ENCODE data around the gene BRD3.

BRD3 gene

GRCh38 chr9:133997584-133997983, 70.2 kb downstream of the BRD3 start:
- H3K27ac Mint-ChIP-seq = no peak overlapping the region
- H3K4me1 Mint-ChIP-seq = peaks cover 24% of the 10 kb centered on the region
- H3K27me3 Mint-ChIP-seq (ENCODE audit: low read depth) = peaks cover 15% of the 10 kb centered on the region
- H3K9me3 Mint-ChIP-seq = no peaks in the 10 kb centered on the region
- H3K4me3 Mint-ChIP-seq = no peak overlapping the region
- H3K36me3 Mint-ChIP-seq (ENCODE audit: low read depth) = no peaks in the 10 kb centered on the region
- no peak for TF ChIP-seq CTCF (IDR thresholded peaks at IDR 0.05; ENCODE audit: unreplicated experiment in 3 of 3)

DNA sequence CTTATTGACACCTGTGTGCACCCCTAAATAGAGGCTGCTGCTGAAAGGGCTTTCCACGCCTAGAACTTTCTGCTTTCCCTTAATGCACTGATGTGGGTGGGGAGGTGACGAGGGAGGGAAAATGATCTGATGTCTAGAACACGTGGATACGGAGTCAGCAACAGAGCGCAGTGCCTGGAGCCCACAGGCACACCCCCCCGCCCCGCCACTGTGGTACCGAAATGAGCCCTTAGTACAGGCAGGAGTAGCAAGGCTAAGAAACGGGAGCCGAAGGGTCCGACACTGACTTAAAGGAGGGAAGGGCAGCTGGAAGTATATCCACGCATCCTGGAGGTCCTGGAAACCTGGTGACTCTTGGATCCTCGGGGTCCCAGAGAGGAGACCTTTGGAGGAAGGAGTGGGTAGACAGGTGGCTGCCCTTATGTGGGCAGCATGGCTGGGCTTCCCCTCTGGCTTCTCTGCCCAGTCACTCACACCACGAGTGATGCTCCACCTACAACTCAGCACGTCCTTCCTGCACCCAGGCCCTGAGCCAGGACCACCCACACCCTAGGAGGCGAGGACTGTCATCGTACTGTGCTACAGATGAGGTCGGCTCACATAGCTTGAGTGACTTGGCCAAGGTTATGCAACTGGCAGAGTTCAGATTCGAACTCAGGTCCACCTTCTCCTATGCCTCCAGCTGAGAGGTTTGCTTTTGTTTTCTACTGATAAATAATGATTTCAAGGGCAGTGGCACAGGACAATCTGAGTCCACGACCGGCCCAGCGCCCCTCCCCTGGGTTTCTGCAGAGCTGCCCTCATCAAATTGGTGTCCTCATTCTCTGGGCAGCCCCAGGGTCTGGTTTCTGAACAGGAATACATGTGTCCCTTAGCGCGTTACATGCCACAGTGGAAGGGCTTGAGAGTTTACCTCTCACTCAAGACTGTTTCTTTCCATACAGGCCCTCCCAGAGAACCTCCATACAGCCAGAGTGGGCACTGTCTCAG, 71.0 kb downstream of the BRD3 start:
- Mint-ChIP-seq H3K9me3 (no peaks in the 10 kb centered on the region), H3K36me3 (ENCODE audit: low read depth) (no peaks in the 10 kb centered on the region), H3K4me1 (peaks cover 24% of the 10 kb centered on the region), H3K4me3 (no peak overlapping the region), H3K27ac (no peak overlapping the region), H3K27me3 (ENCODE audit: low read depth) (peaks cover 15% of the 10 kb centered on the region)
- TF ChIP-seq CTCF (IDR thresholded peaks at IDR 0.05; ENCODE audit: unreplicated experiment in 3 of 3) = no peak

DNA sequence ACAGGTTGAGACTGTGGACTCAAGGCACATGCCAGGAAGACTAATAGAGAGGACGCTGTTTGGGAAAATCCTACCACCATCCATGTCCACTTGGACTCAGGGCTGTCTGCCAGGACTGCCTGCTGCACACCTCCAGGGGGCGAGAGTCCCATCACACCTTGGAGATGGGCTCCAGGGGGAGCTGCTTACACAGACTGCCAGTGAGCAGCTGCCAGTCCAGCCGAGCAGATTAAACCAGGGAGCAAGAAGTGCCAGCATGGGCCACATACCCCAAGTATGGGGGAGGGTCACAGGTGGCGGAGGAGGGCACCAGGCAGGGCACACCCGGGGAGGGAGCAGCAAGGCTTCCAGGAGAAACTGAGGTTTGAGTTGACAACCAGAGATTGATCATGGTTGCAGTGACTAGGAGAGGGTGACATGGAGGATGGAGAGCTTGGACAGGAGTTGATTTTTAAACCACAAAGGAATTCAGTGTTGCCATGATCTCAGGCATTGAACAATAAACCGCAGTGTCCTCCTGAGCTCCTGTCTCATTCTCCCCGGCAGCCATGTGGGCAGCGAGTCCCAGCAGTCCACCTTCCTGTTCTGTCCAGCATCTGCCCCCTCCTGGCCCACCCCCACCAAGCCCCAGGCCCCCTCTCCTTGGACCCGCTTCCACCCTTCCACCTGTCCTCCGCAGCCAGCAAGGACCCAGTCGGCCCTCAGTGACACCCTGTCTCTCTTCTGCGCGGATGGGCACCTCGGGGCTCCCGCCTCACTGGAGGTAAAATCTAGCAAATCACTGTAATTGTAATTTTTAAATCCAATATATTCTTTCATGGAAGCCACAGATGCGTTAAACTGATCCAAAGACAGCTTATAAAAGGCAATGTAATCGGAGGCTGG, 72.6 kb downstream of the BRD3 start:
- Mint-ChIP-seq H3K4me1 (peaks cover 18% of the 10 kb centered on the region), H3K4me3 (peak overlapping the region; percentile 53 to 61 (median 53)), H3K36me3 (ENCODE audit: low read depth) (no peaks in the 10 kb centered on the region), H3K9me3 (no peaks in the 10 kb centered on the region), H3K27ac (no peak overlapping the region), H3K27me3 (ENCODE audit: low read depth) (peaks cover 9% of the 10 kb centered on the region)
- no peak for TF ChIP-seq CTCF (IDR thresholded peaks at IDR 0.05; ENCODE audit: unreplicated experiment in 3 of 3)

DNA sequence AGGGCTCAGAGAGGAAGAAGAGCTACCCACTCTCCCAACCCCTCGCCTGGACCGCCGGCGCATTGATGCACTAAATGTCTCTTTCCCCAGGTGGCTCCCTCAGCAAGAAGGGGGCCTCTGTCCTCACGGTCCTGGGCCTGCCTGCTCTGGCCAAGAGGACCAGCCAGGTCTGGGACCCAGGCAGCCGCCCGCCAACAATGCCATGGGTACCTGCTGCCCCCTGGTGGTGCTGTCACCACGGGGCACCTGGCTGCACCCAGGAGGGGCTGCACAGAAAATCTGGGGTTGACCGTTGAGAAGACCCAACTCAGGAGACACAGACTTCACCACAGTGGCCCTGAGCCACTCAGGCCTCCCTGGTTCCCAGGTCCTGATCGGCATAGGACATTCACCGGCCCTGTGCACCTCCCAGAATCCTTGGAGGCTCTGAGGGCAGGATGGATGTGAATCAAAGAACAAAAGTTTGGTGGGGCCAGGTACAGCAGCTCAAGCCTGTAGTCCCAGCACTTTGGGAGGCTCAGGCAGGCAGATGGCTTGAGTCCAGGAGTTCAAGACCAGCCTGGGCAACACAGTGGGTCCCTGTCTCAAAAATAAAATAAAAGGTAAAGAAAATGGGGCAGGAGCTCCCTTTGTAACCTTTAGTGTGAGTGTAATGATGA, 73.3 kb downstream of the BRD3 start:
- H3K4me1 Mint-ChIP-seq = peaks cover 14% of the 10 kb centered on the region
- peaks cover 5% of the 10 kb centered on the region for H3K27me3 Mint-ChIP-seq (ENCODE audit: low read depth)

More for the DNA sequence above, 73.3 kb downstream of the BRD3 start:
- peak; percentile 97 to 99 (median 97) for TF ChIP-seq CTCF (IDR thresholded peaks at IDR 0.05; ENCODE audit: unreplicated experiment in 3 of 3)
- Mint-ChIP-seq H3K36me3 (ENCODE audit: low read depth) (no peaks in the 10 kb centered on the region), H3K27ac (peak overlapping the region in 2 of 3 experiments; percentile 49 to 57), H3K4me3 (peak overlapping the region; percentile 82 to 84 (median 83)), H3K9me3 (no peaks in the 10 kb centered on the region)

Measured in nephron (organoid).